Measurements from ENCODE around the gene PGP.

GRCh38 chr16:2257726-2258125, 43.1 kb upstream of the PGP start:
- TF ChIP-seq POLR2A (IDR thresholded peaks at IDR 0.05) (no peak), CTCF (IDR thresholded peaks at IDR 0.05) (no peak)

All from Peyer's patch (tissue), 4 donors.